NCI-H82 (cell line): ENCODE measurements around the gene LGALS4.
"Not testable (repeated sequence)": the region's sequence is repeated elsewhere in the genome, so short reads cannot be mapped to it uniquely, and the experiment has no call there.

Experiments
- DNase-seq: peaks from one replicate; lab custom pipeline; 2025; lab: John Stamatoyannopoulos, UW

LGALS4 gene

GRCh38 chr19:38812841-38813320 lies at the start of gene LGALS4:
Gene LGALS4, minus strand, starts transcription at chr19:38812945. Its CDS starts 59 bp downstream, at chr19:38812886.
- DNase-seq = no peak

GRCh38 chr19:38861368-38861767 lies 48.6 kb upstream of the LGALS4 start:
- no peak for DNase-seq

- DNase-seq = not testable (repeated sequence)
These were observed 47.0 kb upstream of the LGALS4 start for GRCh38 chr19:38859631-38860204.

GRCh38 chr19:38856813-38857212 lies 44.1 kb upstream of the LGALS4 start:
- no peak for DNase-seq

GRCh38 chr19:38855751-38856150 lies 43.0 kb upstream of the LGALS4 start:
- not testable (repeated sequence) for DNase-seq

- peak; percentile 78 for DNase-seq
These were observed 42.2 kb upstream of the LGALS4 start for GRCh38 chr19:38854961-38855360.

- DNase-seq = no peak
These were observed 40.5 kb upstream of the LGALS4 start for GRCh38 chr19:38853214-38853613.

GRCh38 chr19:38852231-38853044 lies 39.7 kb upstream of the LGALS4 start:
- peak; percentile 66 for DNase-seq

GRCh38 chr19:38851622-38852230 lies 39.0 kb upstream of the LGALS4 start:
- peak; percentile 97 for DNase-seq

- peak; percentile 79 for DNase-seq
These were observed 38.4 kb upstream of the LGALS4 start for GRCh38 chr19:38850976-38851621.

- peak; percentile 86 for DNase-seq
These were observed 37.8 kb upstream of the LGALS4 start for GRCh38 chr19:38850436-38850975.

- DNase-seq = peak; percentile 100
These were observed 37.2 kb upstream of the LGALS4 start, which contains the start of gene HNRNPL for GRCh38 chr19:38849860-38850435. Gene HNRNPL, minus strand, starts transcription at chr19:38849986. Its CDS starts 20 bp downstream, at chr19:38849966.

- peak; percentile 99 for DNase-seq
These were observed 36.6 kb upstream of the LGALS4 start for GRCh38 chr19:38849147-38849859.

- DNase-seq = no peak
These were observed 35.8 kb upstream of the LGALS4 start for GRCh38 chr19:38848299-38849146.

- no peak for DNase-seq
These were observed 33.4 kb upstream of the LGALS4 start for GRCh38 chr19:38846097-38846496.

GRCh38 chr19:38845374-38846024 lies 32.8 kb upstream of the LGALS4 start:
- no peak for DNase-seq

- no peak for DNase-seq
These were observed 31.4 kb upstream of the LGALS4 start for GRCh38 chr19:38844093-38844686.

GRCh38 chr19:38843175-38843758 lies 30.5 kb upstream of the LGALS4 start:
- DNase-seq = no peak
